OCI-LY3 (cell line): Measurements from ENCODE around the gene TRPT1.
A peak's percentile ranks its signal among the peaks of the same experiment; 100 is the strongest.

Experiments
- H2AFZ ChIP-seq: fragments of 200-600, 300-600 bp; shearing (Covaris generic); 2 replicates; pipeline ENCODE4 v1.6.0; 2014; ENCODE audit warnings: antibody characterized with exemption, low read depth, low read length
- H3K27ac ChIP-seq: fragments of 200-600, 300-600 bp; sonication (generic); 2 replicates; pipeline ENCODE4 v1.5.1; 2014; ENCODE audit warnings: mild to moderate bottlenecking, low read length, moderate library complexity, mixed read lengths
- H3K27me3 ChIP-seq: fragments of 200-600, 300-600 bp; sonication (generic); 2 replicates; pipeline ENCODE4 v1.6.1; 2014; ENCODE audit warnings: low read depth, low read length, mixed read lengths
- H3K36me3 ChIP-seq: fragments of 200-600, 300-600 bp; sonication (generic); replicated peaks from 2 replicates; pipeline ENCODE3; 2014; ENCODE audit warnings: low read depth, low read length, mixed read lengths
- H3K4me1 ChIP-seq: fragments of 300-600, 200-600 bp; sonication (generic); 2 replicates; pipeline ENCODE4 v1.6.1; 2014; ENCODE audit warnings: low read length, mixed read lengths
- H3K4me2 ChIP-seq: fragments of 200-600, 300-600 bp; sonication (generic); 2 replicates; pipeline ENCODE4 v1.6.1; 2014; ENCODE audit warnings: low read length, mixed read lengths
- H3K4me3 ChIP-seq: fragments of 300-600, 200-600 bp; sonication (generic); 2 replicates; pipeline ENCODE4 v1.5.1; 2014; ENCODE audit warnings: antibody characterized with exemption, mild to moderate bottlenecking, low read length, moderate library complexity
- H3K79me2 ChIP-seq: fragments of 300-600, 200-600 bp; shearing (Covaris generic); 2 replicates; pipeline ENCODE4 v1.6.1; 2014; ENCODE audit warnings: mild to moderate bottlenecking, low read length, mixed read lengths
- H3K9ac ChIP-seq: fragments of 300-600, 200-600 bp; shearing (Covaris generic); 2 replicates; pipeline ENCODE4 v1.6.0; 2014; ENCODE audit warnings: mild to moderate bottlenecking, low read length, moderate library complexity
- H3K9me3 ChIP-seq: fragments of 200-600, 300-600 bp; shearing (Covaris generic); 2 replicates; pipeline ENCODE4 v1.6.1; 2014; ENCODE audit warnings: low read length, mixed read lengths; ENCODE audit not compliant: insufficient read depth
- H4K20me1 ChIP-seq: fragments of 200-600, 300-600 bp; sonication (generic); 2 replicates; pipeline ENCODE4 v1.6.1; 2016; ENCODE audit warnings: low read length, mixed read lengths; ENCODE audit not compliant: insufficient read depth
- EZH2phosphoT487 ChIP-seq: fragments of 200-600 bp; shearing (Covaris generic); IDR thresholded peaks from 2 replicates; pipeline ENCODE4 v1.6.1; 2018; ENCODE audit warnings: antibody characterized with exemption, mixed run types, low read depth
- TF ChIP-seq, protein P1 (sequence below): fragments of 200-600, 300-600 bp; sonication (generic); IDR thresholded peaks from 2 replicates; pipeline ENCODE4 v1.5.1; 2014; ENCODE audit warnings: antibody characterized with exemption, low read length, low read depth

Gene TRPT1

GRCh38 chr11:64256300-64256699 is 30.3 kb upstream of the TRPT1 start:
- peaks cover 33% of the 10 kb centered on the region for H3K4me1 ChIP-seq
- no peak for TF ChIP-seq EZH2phosphoT487
- TF ChIP-seq, protein P1, sequence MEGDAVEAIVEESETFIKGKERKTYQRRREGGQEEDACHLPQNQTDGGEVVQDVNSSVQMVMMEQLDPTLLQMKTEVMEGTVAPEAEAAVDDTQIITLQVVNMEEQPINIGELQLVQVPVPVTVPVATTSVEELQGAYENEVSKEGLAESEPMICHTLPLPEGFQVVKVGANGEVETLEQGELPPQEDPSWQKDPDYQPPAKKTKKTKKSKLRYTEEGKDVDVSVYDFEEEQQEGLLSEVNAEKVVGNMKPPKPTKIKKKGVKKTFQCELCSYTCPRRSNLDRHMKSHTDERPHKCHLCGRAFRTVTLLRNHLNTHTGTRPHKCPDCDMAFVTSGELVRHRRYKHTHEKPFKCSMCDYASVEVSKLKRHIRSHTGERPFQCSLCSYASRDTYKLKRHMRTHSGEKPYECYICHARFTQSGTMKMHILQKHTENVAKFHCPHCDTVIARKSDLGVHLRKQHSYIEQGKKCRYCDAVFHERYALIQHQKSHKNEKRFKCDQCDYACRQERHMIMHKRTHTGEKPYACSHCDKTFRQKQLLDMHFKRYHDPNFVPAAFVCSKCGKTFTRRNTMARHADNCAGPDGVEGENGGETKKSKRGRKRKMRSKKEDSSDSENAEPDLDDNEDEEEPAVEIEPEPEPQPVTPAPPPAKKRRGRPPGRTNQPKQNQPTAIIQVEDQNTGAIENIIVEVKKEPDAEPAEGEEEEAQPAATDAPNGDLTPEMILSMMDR = no peak
- H3K36me3 ChIP-seq = peaks cover 37% of the 10 kb centered on the region
- H3K4me2 ChIP-seq = no peak overlapping the region
- no peak overlapping the region for H3K4me3 ChIP-seq
- no peak overlapping the region for H2AFZ ChIP-seq
- peaks cover 11% of the 10 kb centered on the region; the same call in 1 of the 2 replicates for H4K20me1 ChIP-seq
- H3K79me2 ChIP-seq = peaks cover 22% of the 10 kb centered on the region
- H3K9me3 ChIP-seq = no peaks in the 10 kb centered on the region
- H3K9ac ChIP-seq = no peak overlapping the region
- no peaks in the 10 kb centered on the region for H3K27me3 ChIP-seq
- H3K27ac ChIP-seq = no peak overlapping the region

GRCh38 chr11:64255135-64256128 is 29.4 kb upstream of the TRPT1 start:
- Histone ChIP-seq H3K36me3 (peaks cover 31% of the 10 kb centered on the region), H3K27ac (no peak overlapping the region), H3K79me2 (peaks cover 22% of the 10 kb centered on the region), H3K9ac (no peak overlapping the region), H2AFZ (no peak overlapping the region), H3K4me2 (no peak overlapping the region), H3K9me3 (no peaks in the 10 kb centered on the region), H3K27me3 (no peaks in the 10 kb centered on the region), H4K20me1 (peaks cover 11% of the 10 kb centered on the region; the same call in 1 of the 2 replicates), H3K4me3 (no peak overlapping the region), H3K4me1 (peaks cover 36% of the 10 kb centered on the region)
- TF ChIP-seq EZH2phosphoT487 = no peak
- TF ChIP-seq, protein P1 = no peak

DNA sequence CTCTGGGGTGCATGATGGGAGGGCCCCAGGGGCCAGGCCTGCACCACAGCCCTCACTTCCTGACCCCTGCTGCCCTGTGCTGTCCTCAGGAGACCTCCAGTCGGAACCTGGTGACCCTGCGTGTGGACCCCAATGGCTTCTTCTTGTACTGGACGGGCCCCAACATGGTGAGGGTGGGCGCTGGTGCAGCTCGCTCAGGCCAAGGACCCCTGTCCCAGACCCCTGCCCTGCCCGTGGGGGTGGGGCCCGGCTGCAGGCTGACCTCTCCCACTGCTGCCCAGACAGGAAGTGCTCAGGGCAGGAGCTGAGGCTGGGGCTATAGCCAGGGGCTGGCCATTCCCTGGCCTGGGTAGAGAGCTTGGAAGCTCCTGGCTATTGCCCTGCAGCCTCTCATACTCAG is 28.3 kb upstream of the TRPT1 start:
- Histone ChIP-seq H3K4me2 (no peak overlapping the region), H2AFZ (no peak overlapping the region), H3K9me3 (no peaks in the 10 kb centered on the region), H3K79me2 (peaks cover 22% of the 10 kb centered on the region), H3K27ac (no peak overlapping the region), H3K4me3 (no peak overlapping the region), H3K27me3 (no peaks in the 10 kb centered on the region), H4K20me1 (peaks cover 11% of the 10 kb centered on the region; the same call in 1 of the 2 replicates), H3K4me1 (peaks cover 32% of the 10 kb centered on the region), H3K36me3 (peaks cover 21% of the 10 kb centered on the region), H3K9ac (no peak overlapping the region)
- no peak for TF ChIP-seq EZH2phosphoT487
- TF ChIP-seq, protein P1 = no peak

DNA sequence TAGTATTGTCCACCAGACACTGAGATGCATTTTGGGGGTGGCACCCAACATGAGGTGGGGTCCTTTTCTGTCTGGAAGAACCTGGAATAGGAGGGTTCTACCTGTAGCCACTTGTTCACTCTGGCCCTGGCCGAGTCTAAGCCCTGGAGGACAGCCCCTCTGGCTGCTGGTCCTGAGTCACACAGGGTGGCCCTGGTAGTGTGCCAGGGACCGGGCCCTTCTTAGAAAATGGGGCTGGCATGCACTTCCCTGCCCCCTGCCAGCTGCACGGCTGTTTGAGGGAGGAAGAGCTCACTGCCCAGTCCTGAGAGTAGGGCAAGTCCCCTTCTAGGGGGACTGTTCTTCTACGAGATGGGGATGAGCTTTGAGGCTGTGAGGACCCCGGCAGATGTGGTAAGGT is 27.5 kb upstream of the TRPT1 start:
- peaks cover 22% of the 10 kb centered on the region for H3K79me2 ChIP-seq
- H3K4me1 ChIP-seq = peaks cover 25% of the 10 kb centered on the region
- H3K36me3 ChIP-seq = peaks cover 13% of the 10 kb centered on the region
- no peaks in the 10 kb centered on the region for H3K27me3 ChIP-seq
- H3K27ac ChIP-seq = peak overlapping the region; percentile 36; the same call in 1 of the 2 replicates
- no peaks in the 10 kb centered on the region for H3K9me3 ChIP-seq
- peak overlapping the region; percentile 78; the same call in 1 of the 2 replicates for H3K4me2 ChIP-seq
- no peak overlapping the region for H2AFZ ChIP-seq
- H3K4me3 ChIP-seq = peak overlapping the region; percentile 93; the same call in 1 of the 2 replicates
- TF ChIP-seq, protein P1 = no peak
- no peak for TF ChIP-seq EZH2phosphoT487
- H3K9ac ChIP-seq = no peak overlapping the region
- H4K20me1 ChIP-seq = peaks cover 11% of the 10 kb centered on the region; the same call in 1 of the 2 replicates
